ENCODE measurements around the gene POP7. TPM values are rescaled to one million over a fixed set of nuclear protein-coding genes. Genes with fewer than 3 reads are reported as not detected.

The POP7 gene
- total and polyA plus RNA-seq, 9 donors, result 11.1 to 29.2 (median 22.2) TPM

- intact Hi-C loops (cut with DNase I), result loop anchor here in 2 of 4 donors (5.0 kb wide), 2 partner anchors 113 to 123 kb away; partner anchors contain the start of gene SAP25 (in 1 of the 2)
- Histone ChIP-seq H3K4me3 (no peak overlapping the region), H3K9me3 (no peaks in the 10 kb centered on the region), H3K27me3 (no peaks in the 10 kb centered on the region), H3K27ac (no peak overlapping the region), H3K4me1 (ENCODE audit: insufficient read depth) (peaks cover 4% of the 10 kb centered on the region), H3K36me3 (no peaks in the 10 kb centered on the region)
- no peak for TF ChIP-seq CTCF (IDR thresholded peaks at IDR 0.05)
- no peak for TF ChIP-seq POLR2A (IDR thresholded peaks at IDR 0.05)
- TF ChIP-seq EP300 (IDR thresholded peaks at IDR 0.05), result no peak
- DNase-seq, result no peak
- 83 to 86% (median 84%) methylated on average over 17 of the region's 17 CpGs for WGBS, 3 donors
These were observed 20.2 kb upstream of the POP7 start for GRCh38 chr7:100685631-100686145.

GRCh38 chr7:100686201-100686821 is 19.6 kb upstream of the POP7 start:
- no peaks in the 10 kb centered on the region for H3K9me3 ChIP-seq
- TF ChIP-seq EP300 (IDR thresholded peaks at IDR 0.05) (no peak), CTCF (IDR thresholded peaks at IDR 0.05) (no peak), POLR2A (IDR thresholded peaks at IDR 0.05) (no peak)
- no peak overlapping the region for H3K4me3 ChIP-seq
- DNase-seq, result peak in 1 of 5 donors; percentile 42
- no peak overlapping the region for H3K27ac ChIP-seq
- 72 to 77% (median 75%) methylated on average over 33 of the region's 33 CpGs for WGBS, 3 donors
- H3K27me3 ChIP-seq, result no peaks in the 10 kb centered on the region
- peaks cover 7% of the 10 kb centered on the region for H3K4me1 ChIP-seq (ENCODE audit: insufficient read depth)
- H3K36me3 ChIP-seq, result no peaks in the 10 kb centered on the region
- intact Hi-C loops (cut with DNase I), result loop anchor here in 2 of 4 donors (5.0 kb wide), 2 partner anchors 114 to 124 kb away; partner anchors contain the start of gene SAP25 (in 1 of the 2)

GRCh38 chr7:100686822-100687211 is 19.1 kb upstream of the POP7 start:
- Histone ChIP-seq H3K4me1 (ENCODE audit: insufficient read depth) (peaks cover 9% of the 10 kb centered on the region), H3K27ac (no peak overlapping the region), H3K9me3 (no peaks in the 10 kb centered on the region), H3K36me3 (no peaks in the 10 kb centered on the region), H3K4me3 (no peak overlapping the region), H3K27me3 (no peaks in the 10 kb centered on the region)
- intact Hi-C loops (cut with DNase I), result loop anchor here in 2 of 4 donors (5.0 kb wide), 2 partner anchors 115 to 125 kb away; partner anchors contain the start of gene SAP25 (in 1 of the 2)
- DNase-seq, result no peak
- WGBS, 3 donors, result 88 to 90% (median 88%) methylated on average over 17 of the region's 17 CpGs
- TF ChIP-seq CTCF (IDR thresholded peaks at IDR 0.05) (no peak), POLR2A (IDR thresholded peaks at IDR 0.05) (no peak), EP300 (IDR thresholded peaks at IDR 0.05) (no peak)

- H3K36me3 ChIP-seq, result no peaks in the 10 kb centered on the region
- TF ChIP-seq EP300 (IDR thresholded peaks at IDR 0.05) (no peak), CTCF (IDR thresholded peaks at IDR 0.05) (no peak), POLR2A (IDR thresholded peaks at IDR 0.05) (no peak)
- peaks cover 11% of the 10 kb centered on the region for H3K4me1 ChIP-seq (ENCODE audit: insufficient read depth)
- H3K9me3 ChIP-seq, result no peaks in the 10 kb centered on the region
- intact Hi-C loops (cut with DNase I), result loop anchor here in 2 of 4 donors (5.0 kb wide), 2 partner anchors 115 to 125 kb away; partner anchors contain the start of gene SAP25 (in 1 of the 2)
- H3K27ac ChIP-seq, result no peak overlapping the region
- no peak for DNase-seq
- H3K27me3 ChIP-seq, result no peaks in the 10 kb centered on the region
- WGBS, 3 donors, result 80 to 87% (median 84%) methylated on average over 22 of the region's 22 CpGs
- H3K4me3 ChIP-seq, result no peak overlapping the region
These were observed 18.7 kb upstream of the POP7 start for GRCh38 chr7:100687261-100687660.
